Neural cell (in vitro differentiated cells): Measurements from ENCODE around the gene CRACDL. TPM values are rescaled to one million over a fixed set of nuclear protein-coding genes. Genes with fewer than 3 reads are reported as not detected.

Source experiments
- H2AFZ ChIP-seq: fragments of 200-600, 300-800 bp; sonication (generic), shearing (Covaris generic); 2 replicates; pipeline ENCODE4 v1.6.0; 2014; ENCODE audit warnings: low read depth, mild to moderate bottlenecking, antibody characterized with exemption, low read length, moderate library complexity
- H3F3A ChIP-seq: fragments of 200-600 bp; shearing (Covaris generic); 2 replicates; pipeline ENCODE4 v1.6.1; 2016; ENCODE audit warnings: mild to moderate bottlenecking, moderate library complexity, mixed read lengths, antibody characterized with exemption, low read length; ENCODE audit not compliant: insufficient read depth, poor library complexity, severe bottlenecking
- H3K27ac ChIP-seq: fragments of 200-600, 300-800 bp; sonication (generic), shearing (Covaris generic); 2 replicates; pipeline ENCODE4 v1.5.1; 2014; ENCODE audit warnings: mild to moderate bottlenecking, low read length, moderate library complexity
- H3K27me3 ChIP-seq: fragments of 300-800, 200-600 bp; sonication (generic), shearing (Covaris generic); 2 replicates; pipeline ENCODE4 v1.6.0; 2014; ENCODE audit warnings: mild to moderate bottlenecking, low read depth, low read length, moderate library complexity; ENCODE audit not compliant: insufficient read depth
- H3K36me3 ChIP-seq: fragments of 300-800, 200-600 bp; sonication (generic), shearing (Covaris generic); 2 replicates; pipeline ENCODE4 v1.5.1; 2014; ENCODE audit warnings: mild to moderate bottlenecking, antibody characterized with exemption, low read length, moderate library complexity; ENCODE audit not compliant: insufficient read depth
- H3K4me2 ChIP-seq: fragments of 300-800, 200-600 bp; sonication (generic), shearing (Covaris generic); 2 replicates; pipeline ENCODE4 v1.6.0; 2014; ENCODE audit warnings: mild to moderate bottlenecking, low read length
- H3K4me3 ChIP-seq: fragments of 300-800, 200-600 bp; sonication (generic), shearing (Covaris generic); 2 replicates; pipeline ENCODE4 v1.5.1; 2014; ENCODE audit warnings: mild to moderate bottlenecking, low read length, moderate library complexity
- H3K79me2 ChIP-seq: fragments of 200-600 bp; shearing (Covaris generic); replicated peaks from 2 replicates; pipeline ENCODE4 v1.6.0; 2014; ENCODE audit warnings: mild to moderate bottlenecking, low read length, moderate library complexity; ENCODE audit not compliant: insufficient read depth
- H3K9ac ChIP-seq: fragments of 300-800, 200-600 bp; sonication (generic), shearing (Covaris generic); 2 replicates; pipeline ENCODE4 v1.6.1; 2016; ENCODE audit warnings: mild to moderate bottlenecking, low read length, mixed read lengths
- H3K9me2 ChIP-seq: fragments of 200-600 bp; shearing (Covaris generic); 2 replicates; pipeline ENCODE4 v1.6.1; 2016; ENCODE audit warnings: mild to moderate bottlenecking, low read length, mixed read lengths; ENCODE audit not compliant: insufficient read depth
- H3K9me3 ChIP-seq: fragments of 200-600, 300-800 bp; sonication (generic), shearing (Covaris generic); 2 replicates; pipeline ENCODE4 v1.6.1; 2016; ENCODE audit warnings: mild to moderate bottlenecking, mixed run types, low read length, moderate library complexity, mixed read lengths
- H4K20me1 ChIP-seq: fragments of 200-600 bp; shearing (Covaris generic); 2 replicates; pipeline ENCODE4 v1.6.1; 2016; ENCODE audit warnings: mild to moderate bottlenecking, mixed run types; ENCODE audit not compliant: insufficient read depth
- CTCF ChIP-seq: fragments of 450-650 bp; IDR thresholded peaks from 2 replicates; pipeline ENCODE4 v1.5.1; 2014; ENCODE audit warnings: antibody characterized with exemption, mild to moderate bottlenecking, moderate library complexity; ENCODE audit not compliant: poor library complexity, severe bottlenecking
- EP300 ChIP-seq: fragments of 450-650 bp; conservative IDR thresholded peaks from 2 replicates; pipeline ENCODE4 v1.6.1; 2014; ENCODE audit warnings: antibody characterized with exemption, mild to moderate bottlenecking, moderate library complexity; ENCODE audit not compliant: poor library complexity, severe bottlenecking
- EZH2 ChIP-seq: fragments of 200-600, 300-800 bp; shearing (Covaris generic), sonication (generic); IDR thresholded peaks from 2 replicates; pipeline ENCODE4 v1.6.1; 2014; ENCODE audit warnings: antibody characterized with exemption, low read length, borderline replicate concordance, mild to moderate bottlenecking; ENCODE audit not compliant: insufficient read depth, poor library complexity, severe bottlenecking
- MXI1 ChIP-seq: fragments of 450-650 bp; conservative IDR thresholded peaks from 2 replicates; pipeline ENCODE4 v1.6.1; 2014; ENCODE audit warnings: antibody characterized with exemption, mild to moderate bottlenecking; ENCODE audit not compliant: poor library complexity, severe bottlenecking
- POLR2AphosphoS5 ChIP-seq: IDR thresholded peaks from 2 replicates; pipeline ENCODE4 v1.6.1; 2012
- RAD21 ChIP-seq: fragments of 450-650 bp; conservative IDR thresholded peaks from 2 replicates; pipeline ENCODE4 v1.6.1; 2014; ENCODE audit warnings: antibody characterized with exemption, mild to moderate bottlenecking, moderate library complexity
- REST ChIP-seq: IDR thresholded peaks from 2 replicates; pipeline ENCODE4 v1.6.1; 2012; ENCODE audit warnings: borderline replicate concordance
- SMC3 ChIP-seq: fragments of 450-650 bp; conservative IDR thresholded peaks from 2 replicates; pipeline ENCODE4 v1.6.1; 2014; ENCODE audit warnings: antibody characterized with exemption, mild to moderate bottlenecking, moderate library complexity; ENCODE audit not compliant: poor library complexity
- TAF1 ChIP-seq: IDR thresholded peaks from 2 replicates; pipeline ENCODE4 v1.6.1; 2012; ENCODE audit warnings: low read depth
- polyA plus RNA-seq: library from polyadenylated mRNA; depleted of rRNA; stranded (reverse); fragments of >200 nt; gene quantifications from 2 replicates; pipeline ENCODE4 v1.2.3, GENCODE V29; 2014

The CRACDL gene
- polyA plus RNA-seq, 1 donor from 2014 or later, result 0.85 TPM

- no peak for TF ChIP-seq EP300
- no peak for TF ChIP-seq MXI1
- TF ChIP-seq TAF1, result no peak
- no peak for TF ChIP-seq CTCF
- no peak for TF ChIP-seq SMC3
- no peak for TF ChIP-seq REST
- no peak for TF ChIP-seq EZH2
- no peak for TF ChIP-seq POLR2AphosphoS5
- no peak for TF ChIP-seq RAD21
- no peak overlapping the region for H3K4me2 ChIP-seq
These were observed 158.3 kb downstream of the CRACDL start for GRCh38 chr2:98777710-98778109.

GRCh38 chr2:98777076-98777475 lies 158.9 kb downstream of the CRACDL start:
- TF ChIP-seq EP300, result no peak
- no peak for TF ChIP-seq SMC3
- no peak for TF ChIP-seq TAF1
- TF ChIP-seq MXI1, result no peak
- TF ChIP-seq REST, result no peak
- no peak for TF ChIP-seq POLR2AphosphoS5
- TF ChIP-seq EZH2, result no peak
- TF ChIP-seq RAD21, result no peak
- no peak for TF ChIP-seq CTCF
- no peak overlapping the region for H3K4me2 ChIP-seq
- H3K79me2 ChIP-seq, result no peaks in the 10 kb centered on the region
- H3K9me3 ChIP-seq, result no peaks in the 10 kb centered on the region
- no peak overlapping the region for H2AFZ ChIP-seq
- H4K20me1 ChIP-seq, result no peaks in the 10 kb centered on the region
- no peaks in the 10 kb centered on the region for H3K36me3 ChIP-seq
- H3K9ac ChIP-seq, result no peak overlapping the region
- no peaks in the 10 kb centered on the region for H3K27me3 ChIP-seq
- no peak overlapping the region for H3K4me3 ChIP-seq
- no peaks in the 10 kb centered on the region for H3F3A ChIP-seq
- H3K9me2 ChIP-seq, result no peaks in the 10 kb centered on the region
- H3K27ac ChIP-seq, result no peak overlapping the region

More at GRCh38 chr2:98777710-98778109, 158.3 kb downstream of the CRACDL start:
- Histone ChIP-seq H4K20me1 (no peaks in the 10 kb centered on the region), H3K36me3 (no peaks in the 10 kb centered on the region), H3K9me2 (no peaks in the 10 kb centered on the region), H3K27ac (no peak overlapping the region), H3K9me3 (no peaks in the 10 kb centered on the region), H3K27me3 (no peaks in the 10 kb centered on the region), H3K4me3 (no peak overlapping the region), H3F3A (no peaks in the 10 kb centered on the region), H3K79me2 (no peaks in the 10 kb centered on the region), H2AFZ (no peak overlapping the region), H3K9ac (no peak overlapping the region)
